K562 (cell line): ENCODE measurements around the gene ANXA1. TPM values are rescaled to one million over a fixed set of nuclear protein-coding genes. Genes with fewer than 3 reads are reported as not detected.

Source experiments
- BRD4 ChIP-seq: fragments of 200-600 bp; sonication (generic); IDR thresholded peaks from 2 replicates; pipeline ENCODE4 v1.6.1; 2017; ENCODE audit warnings: inconsistent platforms
- DACH1 ChIP-seq: fragments of 450-650 bp; IDR thresholded peaks from 2 replicates; pipeline ENCODE4 v1.6.1; 2018; ENCODE audit not compliant: partially characterized antibody
- GMEB1 ChIP-seq: fragments of 250-450 bp; sonication (Bioruptor Pico); IDR thresholded peaks from 2 replicates; pipeline ENCODE4 v1.4.0; 2020; ENCODE audit warnings: mild to moderate bottlenecking
- GTF2B ChIP-seq: IDR thresholded peaks from 2 replicates; pipeline ENCODE4 v1.6.1; 2011; ENCODE audit not compliant: insufficient read length; ENCODE audit errors: extremely low read depth
- HDAC2 ChIP-seq: fragments of 450-650 bp; IDR thresholded peaks from 2 replicates; pipeline ENCODE4 v1.6.1; 2016; ENCODE audit warnings: mild to moderate bottlenecking
- HEY1 ChIP-seq: fragments of 250-450 bp; sonication (Bioruptor Pico); IDR thresholded peaks from 2 replicates; pipeline ENCODE4 v1.5.0; 2020; ENCODE audit warnings: mild to moderate bottlenecking, moderate library complexity, borderline replicate concordance
- KAT2B ChIP-seq: IDR thresholded peaks from one replicate; pipeline ENCODE4 v1.6.1; 2012; ENCODE audit warnings: low read depth, mild to moderate bottlenecking, control low read depth, inconsistent platforms, low read length, moderate library complexity
- MCM2 ChIP-seq: fragments of 450-650 bp; IDR thresholded peaks from 2 replicates; pipeline ENCODE4 v1.6.1; 2017; ENCODE audit warnings: low read depth, mild to moderate bottlenecking
- PHB2 ChIP-seq: fragments of 450-650 bp; IDR thresholded peaks from 2 replicates; pipeline ENCODE4 v1.6.1; 2017; ENCODE audit warnings: low read depth
- POLR2H ChIP-seq: IDR thresholded peaks from 2 replicates; pipeline ENCODE4 v1.6.1; 2016; ENCODE audit warnings: missing genetic modification characterization, low read depth, mild to moderate bottlenecking, control low read depth, missing compliant biosample characterization, moderate library complexity
- ZNF146 ChIP-seq: IDR thresholded peaks from one replicate; pipeline ENCODE4 v1.6.1; 2018; ENCODE audit warnings: missing compliant biosample characterization; ENCODE audit not compliant: unreplicated experiment
- ZNF354B ChIP-seq: fragments of 250-450 bp; sonication (Bioruptor Pico); IDR thresholded peaks from 2 replicates; pipeline ENCODE4 v1.4.0; 2020
- ZNF444 ChIP-seq: fragments of 250-450 bp; sonication (Bioruptor Pico); IDR thresholded peaks from 2 replicates; pipeline ENCODE4 v1.4.0; 2020; ENCODE audit warnings: mild to moderate bottlenecking, moderate library complexity
- ZNF668 ChIP-seq: fragments of 250-450 bp; sonication (Bioruptor Pico); IDR thresholded peaks from 2 replicates; pipeline ENCODE4 v1.8.0; 2022; ENCODE audit warnings: mild to moderate bottlenecking, inconsistent platforms
- polyA plus RNA-seq, 8 experiments: library from polyadenylated mRNA; depleted of rRNA in 4 of 8; stranded (reverse) in 5 of 8; unstranded in 3 of 8; fragments of >200 nt; fragmentation: Nextera tagmentation in 2 of 8; fragmentation: Illumina TruSeq in 1 of 8; extraction: Ambion mirVana in 2 of 8; extraction: Trizol in 1 of 8; gene quantifications; 2 replicates each; pipeline versions ENCODE4 v1.2.1 to v1.2.3, GENCODE V29; 2011 to 2014; ENCODE audit warnings: inconsistent platforms in 1 of 8, missing spikeins in 1 of 8
- total RNA-seq, 7 experiments: library from RNA; depleted of rRNA in 6 of 7; stranded (reverse); fragments of >200 nt in 6 of 7; fragmentation: Illumina TruSeq in 2 of 7; extraction: Trizol in 2 of 7; gene quantifications; 2 replicates each; pipeline versions ENCODE4 v1.2.1 to v1.2.3, GENCODE V29; 2011 to 2021; ENCODE audit warnings: low replicate concordance in 1 of 7
- TF ChIP-seq, protein P1 (sequence below): IDR thresholded peaks from 3 replicates; pipeline ENCODE4 v1.6.1; 2011; ENCODE audit warnings: borderline replicate concordance, mild to moderate bottlenecking, moderate library complexity; ENCODE audit not compliant: insufficient read length; ENCODE audit errors: extremely low read depth
- TF ChIP-seq, protein P2 (sequence below), 2 experiments: fragments of 250-450 bp in 1 of 2; fragments of 450-650 bp in 1 of 2; sonication (Bioruptor Pico) in 1 of 2; IDR thresholded peaks; 2 replicates each; pipeline versions ENCODE4 v1.6.1 to v1.8.0; 2016 to 2021; ENCODE audit warnings: mild to moderate bottlenecking in 2 of 2, moderate library complexity in 2 of 2, missing compliant biosample characterization in 1 of 2, missing genetic modification characterization in 1 of 2
- TF ChIP-seq, protein P3 (sequence below), 2 experiments: IDR thresholded peaks; 2 replicates each; pipeline ENCODE4 v1.6.1; 2012; ENCODE audit warnings: improper control_type of control experiment in 2 of 2, low read depth in 2 of 2, low read length in 2 of 2, borderline replicate concordance in 1 of 2

Gene ANXA1
- total and polyA plus RNA-seq, 9 of the 15 experiments (the other 6 are each of a cell fraction or from before 2014, with no cell fraction given), result 406 to 1,298 (median 620) TPM

GRCh38 chr9:73151653-73152542 lies at the start of gene ANXA1 (continued):
- TF ChIP-seq, protein P1, sequence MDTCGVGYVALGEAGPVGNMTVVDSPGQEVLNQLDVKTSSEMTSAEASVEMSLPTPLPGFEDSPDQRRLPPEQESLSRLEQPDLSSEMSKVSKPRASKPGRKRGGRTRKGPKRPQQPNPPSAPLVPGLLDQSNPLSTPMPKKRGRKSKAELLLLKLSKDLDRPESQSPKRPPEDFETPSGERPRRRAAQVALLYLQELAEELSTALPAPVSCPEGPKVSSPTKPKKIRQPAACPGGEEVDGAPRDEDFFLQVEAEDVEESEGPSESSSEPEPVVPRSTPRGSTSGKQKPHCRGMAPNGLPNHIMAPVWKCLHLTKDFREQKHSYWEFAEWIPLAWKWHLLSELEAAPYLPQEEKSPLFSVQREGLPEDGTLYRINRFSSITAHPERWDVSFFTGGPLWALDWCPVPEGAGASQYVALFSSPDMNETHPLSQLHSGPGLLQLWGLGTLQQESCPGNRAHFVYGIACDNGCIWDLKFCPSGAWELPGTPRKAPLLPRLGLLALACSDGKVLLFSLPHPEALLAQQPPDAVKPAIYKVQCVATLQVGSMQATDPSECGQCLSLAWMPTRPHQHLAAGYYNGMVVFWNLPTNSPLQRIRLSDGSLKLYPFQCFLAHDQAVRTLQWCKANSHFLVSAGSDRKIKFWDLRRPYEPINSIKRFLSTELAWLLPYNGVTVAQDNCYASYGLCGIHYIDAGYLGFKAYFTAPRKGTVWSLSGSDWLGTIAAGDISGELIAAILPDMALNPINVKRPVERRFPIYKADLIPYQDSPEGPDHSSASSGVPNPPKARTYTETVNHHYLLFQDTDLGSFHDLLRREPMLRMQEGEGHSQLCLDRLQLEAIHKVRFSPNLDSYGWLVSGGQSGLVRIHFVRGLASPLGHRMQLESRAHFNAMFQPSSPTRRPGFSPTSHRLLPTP, result no peak
- TF ChIP-seq, protein P2, sequence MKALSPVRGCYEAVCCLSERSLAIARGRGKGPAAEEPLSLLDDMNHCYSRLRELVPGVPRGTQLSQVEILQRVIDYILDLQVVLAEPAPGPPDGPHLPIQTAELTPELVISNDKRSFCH (CRISPR knock-in tag; IDR thresholded peaks at IDR 0.05), result no peak
- TF ChIP-seq, protein P2 (tag; IDR thresholded peaks at IDR 0.05), result no peak
- no peak for TF ChIP-seq PHB2
- no peak for TF ChIP-seq KAT2B
- no peak for TF ChIP-seq ZNF146 (CRISPR knock-in tag)
- no peak for TF ChIP-seq ZNF354B (CRISPR knock-in tag)
- no peak for TF ChIP-seq ZNF444
- peak; percentile 96 for TF ChIP-seq POLR2H
- no peak for TF ChIP-seq ZNF668 (CRISPR knock-in tag)
- TF ChIP-seq HEY1, result peak; percentile 40; the same call in 1 of the 2 replicates
- no peak for TF ChIP-seq BRD4
- TF ChIP-seq, protein P3, sequence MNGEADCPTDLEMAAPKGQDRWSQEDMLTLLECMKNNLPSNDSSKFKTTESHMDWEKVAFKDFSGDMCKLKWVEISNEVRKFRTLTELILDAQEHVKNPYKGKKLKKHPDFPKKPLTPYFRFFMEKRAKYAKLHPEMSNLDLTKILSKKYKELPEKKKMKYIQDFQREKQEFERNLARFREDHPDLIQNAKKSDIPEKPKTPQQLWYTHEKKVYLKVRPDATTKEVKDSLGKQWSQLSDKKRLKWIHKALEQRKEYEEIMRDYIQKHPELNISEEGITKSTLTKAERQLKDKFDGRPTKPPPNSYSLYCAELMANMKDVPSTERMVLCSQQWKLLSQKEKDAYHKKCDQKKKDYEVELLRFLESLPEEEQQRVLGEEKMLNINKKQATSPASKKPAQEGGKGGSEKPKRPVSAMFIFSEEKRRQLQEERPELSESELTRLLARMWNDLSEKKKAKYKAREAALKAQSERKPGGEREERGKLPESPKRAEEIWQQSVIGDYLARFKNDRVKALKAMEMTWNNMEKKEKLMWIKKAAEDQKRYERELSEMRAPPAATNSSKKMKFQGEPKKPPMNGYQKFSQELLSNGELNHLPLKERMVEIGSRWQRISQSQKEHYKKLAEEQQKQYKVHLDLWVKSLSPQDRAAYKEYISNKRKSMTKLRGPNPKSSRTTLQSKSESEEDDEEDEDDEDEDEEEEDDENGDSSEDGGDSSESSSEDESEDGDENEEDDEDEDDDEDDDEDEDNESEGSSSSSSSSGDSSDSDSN (IDR thresholded peaks at IDR 0.05; ENCODE audit: borderline replicate concordance in 1 of 2, low read depth in 2 of 2, low read length in 2 of 2), result no peak
- TF ChIP-seq MCM2, result no peak
- TF ChIP-seq HDAC2, result no peak
- TF ChIP-seq GTF2B, result peak; percentile 30
- TF ChIP-seq GMEB1 (CRISPR knock-in tag), result no peak
- no peak for TF ChIP-seq DACH1
